Measurements from ENCODE around the gene B2M.
"Not testable (repeated sequence)": the region's sequence is repeated elsewhere in the genome, so short reads cannot be mapped to it uniquely, and the experiment has no call there.

The B2M gene

GRCh38 chr15:44711096-44711742, at the start of gene B2M, which contains the start of gene PATL2:
TSS of gene B2M (plus strand) at chr15:44711517. CDS start at chr15:44711547, 30 bp downstream.
TSS of gene PATL2 (minus strand) at chr15:44711323. CDS start at chr15:44676490, 34,833 bp downstream.
- peak; percentile 98 for DNase-seq
- in situ Hi-C loops (cut with MboI; ENCODE audit: low pct_unique_long_range_greater_than_20kb, low sequenced_read_pairs), result no loop called here

- no peak for DNase-seq
- in situ Hi-C loops (cut with MboI; ENCODE audit: low pct_unique_long_range_greater_than_20kb, low sequenced_read_pairs), result no loop called here
These were observed 49.7 kb upstream of the B2M start for GRCh38 chr15:44661576-44661975.

GRCh38 chr15:44662478-44663409, 48.6 kb upstream of the B2M start:
- DNase-seq, result peak; percentile 80
- in situ Hi-C loops (cut with MboI; ENCODE audit: low pct_unique_long_range_greater_than_20kb, low sequenced_read_pairs), result no loop called here

GRCh38 chr15:44663410-44664308, 47.7 kb upstream of the B2M start, which contains the start of gene SPG11:
TSS of gene SPG11 (minus strand) at chr15:44663662. CDS start at chr15:44663647, 15 bp downstream.
- DNase-seq, result peak; percentile 99
- in situ Hi-C loops (cut with MboI; ENCODE audit: low pct_unique_long_range_greater_than_20kb, low sequenced_read_pairs), result no loop called here

GRCh38 chr15:44666210-44667038, 44.9 kb upstream of the B2M start:
- in situ Hi-C loops (cut with MboI; ENCODE audit: low pct_unique_long_range_greater_than_20kb, low sequenced_read_pairs), result no loop called here
- DNase-seq, result no peak

GRCh38 chr15:44667039-44667360, 44.3 kb upstream of the B2M start:
- no peak for DNase-seq
- in situ Hi-C loops (cut with MboI; ENCODE audit: low pct_unique_long_range_greater_than_20kb, low sequenced_read_pairs), result no loop called here

GRCh38 chr15:44668921-44669320, 42.4 kb upstream of the B2M start:
- no peak for DNase-seq
- in situ Hi-C loops (cut with MboI; ENCODE audit: low pct_unique_long_range_greater_than_20kb, low sequenced_read_pairs), result no loop called here

GRCh38 chr15:44670087-44670950, 41.0 kb upstream of the B2M start:
- in situ Hi-C loops (cut with MboI; ENCODE audit: low pct_unique_long_range_greater_than_20kb, low sequenced_read_pairs), result no loop called here

GRCh38 chr15:44673639-44674038, 37.7 kb upstream of the B2M start:
- in situ Hi-C loops (cut with MboI; ENCODE audit: low pct_unique_long_range_greater_than_20kb, low sequenced_read_pairs), result no loop called here
- DNase-seq, result no peak

More at GRCh38 chr15:44670087-44670950, 41.0 kb upstream of the B2M start:
- no peak for DNase-seq

GRCh38 chr15:44675911-44676310, 35.4 kb upstream of the B2M start:
- no peak for DNase-seq
- in situ Hi-C loops (cut with MboI; ENCODE audit: low pct_unique_long_range_greater_than_20kb, low sequenced_read_pairs), result no loop called here

GRCh38 chr15:44676676-44677075, 34.6 kb upstream of the B2M start:
- no peak for DNase-seq
- in situ Hi-C loops (cut with MboI; ENCODE audit: low pct_unique_long_range_greater_than_20kb, low sequenced_read_pairs), result no loop called here

- DNase-seq, result peak; percentile 24
- in situ Hi-C loops (cut with MboI; ENCODE audit: low pct_unique_long_range_greater_than_20kb, low sequenced_read_pairs), result no loop called here
These were observed 29.1 kb upstream of the B2M start for GRCh38 chr15:44682211-44682610.

- in situ Hi-C loops (cut with MboI; ENCODE audit: low pct_unique_long_range_greater_than_20kb, low sequenced_read_pairs), result not testable (repeated sequence)
- DNase-seq, result peak; percentile 68
These were observed 28.3 kb upstream of the B2M start for GRCh38 chr15:44682809-44683682.

- in situ Hi-C loops (cut with MboI; ENCODE audit: low pct_unique_long_range_greater_than_20kb, low sequenced_read_pairs); DNase-seq: not testable (repeated sequence)
These were observed 22.0 kb upstream of the B2M start for GRCh38 chr15:44689318-44689717.

- in situ Hi-C loops (cut with MboI; ENCODE audit: low pct_unique_long_range_greater_than_20kb, low sequenced_read_pairs), result not testable (repeated sequence)
- peak; percentile 61 for DNase-seq
These were observed 21.1 kb upstream of the B2M start for GRCh38 chr15:44690245-44690644.

GRCh38 chr15:44692659-44693058, 18.7 kb upstream of the B2M start:
- DNase-seq, result no peak
- in situ Hi-C loops (cut with MboI; ENCODE audit: low pct_unique_long_range_greater_than_20kb, low sequenced_read_pairs), result no loop called here

GRCh38 chr15:44694416-44694815, 16.9 kb upstream of the B2M start:
- no peak for DNase-seq
- in situ Hi-C loops (cut with MboI; ENCODE audit: low pct_unique_long_range_greater_than_20kb, low sequenced_read_pairs), result no loop called here

All from KBM-7 (cell line).